ENCODE data around the gene PRRT2. TPM values are rescaled to one million over a fixed set of nuclear protein-coding genes. Genes with fewer than 3 reads are reported as not detected.

PRRT2 gene
- total RNA-seq, 1 experiment from 2014 or later, result 0.42 TPM

DNA sequence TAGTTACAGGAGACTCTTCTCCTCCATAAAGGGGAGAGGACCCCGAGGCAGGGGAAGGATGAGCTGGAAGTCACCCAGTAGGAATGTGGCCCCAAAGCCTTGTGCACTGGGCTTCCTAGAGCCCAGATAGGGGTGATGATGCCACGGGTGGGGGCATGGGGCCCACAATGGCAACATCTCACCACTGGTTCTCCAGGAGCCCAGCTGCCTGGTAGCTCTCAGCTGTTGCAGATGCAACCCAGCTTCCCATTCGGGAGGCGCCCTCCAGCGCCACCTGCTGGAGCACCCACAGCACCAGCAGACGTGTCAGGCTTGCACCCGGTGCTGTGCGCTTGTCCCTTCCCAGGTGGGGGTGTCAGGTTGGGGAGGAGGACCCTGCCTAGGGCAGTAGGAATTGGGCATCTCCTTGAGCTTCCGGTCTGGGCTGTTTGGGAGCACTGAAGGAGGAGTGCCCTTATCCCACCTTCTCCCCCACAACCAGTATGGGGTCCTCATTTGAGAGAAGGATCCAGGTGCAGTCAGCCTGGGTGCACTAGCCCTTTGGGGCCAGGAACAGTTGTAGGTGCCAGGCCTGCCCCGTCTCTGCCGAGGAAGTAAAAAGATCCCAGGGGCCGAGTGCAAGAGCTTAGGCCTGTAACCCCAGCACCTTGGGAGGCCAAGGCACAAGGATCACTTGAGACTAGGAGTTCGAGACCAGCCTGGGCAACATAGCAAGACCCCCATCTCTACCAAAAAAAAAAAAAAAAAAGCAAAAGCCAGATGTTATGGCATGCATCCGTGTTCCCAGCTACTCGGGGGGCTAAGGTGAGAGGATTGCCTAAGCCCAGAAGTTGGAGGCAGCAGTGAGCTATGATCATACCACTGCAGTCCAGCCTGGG lies 36.7 kb downstream of the PRRT2 start:
- peak; percentile 90 for TF ChIP-seq CTCF (IDR thresholded peaks at IDR 0.05; ENCODE audit: unreplicated experiment)
- BruUV-seq (replicated peaks), result no TSS peak
- H3K27ac Mint-ChIP-seq (ENCODE audit: low read depth, unreplicated experiment), result no peak overlapping the region
- H3K36me3 Mint-ChIP-seq (ENCODE audit: insufficient read depth, unreplicated experiment), result peaks cover 59% of the 10 kb centered on the region
- no peaks in the 10 kb centered on the region for H3K4me1 Mint-ChIP-seq (ENCODE audit: insufficient read depth, unreplicated experiment)
- ChIA-PET CTCF (interaction anchor here (0.5 to 4.5 kb wide), 26 partner anchors 8 to 922 kb away, joined by 3 to 52 read pairs (median 4); partner anchors contain the start of genes CDIPT and MVP), POLR2A (interaction anchor here (0.6 to 3.1 kb wide), 10 partner anchors 10 to 148 kb away, joined by 3 to 20 read pairs (median 3); partner anchors contain the start of genes MVP and PAGR1)
- H3K27me3 Mint-ChIP-seq (ENCODE audit: insufficient read depth, unreplicated experiment), result no peaks in the 10 kb centered on the region
- H3K9me3 Mint-ChIP-seq (ENCODE audit: unreplicated experiment), result no peaks in the 10 kb centered on the region
- intact Hi-C loops (cut with micrococcal nuclease), result loop anchor here (1.0 kb wide), 2 partner anchors 29 to 148 kb away; no protein-coding TSS in a partner anchor
- no peak overlapping the region for H3K4me3 Mint-ChIP-seq (ENCODE audit: unreplicated experiment)
- peak; percentile 73 for DNase-seq (ENCODE audit: unreplicated experiment)

DNA sequence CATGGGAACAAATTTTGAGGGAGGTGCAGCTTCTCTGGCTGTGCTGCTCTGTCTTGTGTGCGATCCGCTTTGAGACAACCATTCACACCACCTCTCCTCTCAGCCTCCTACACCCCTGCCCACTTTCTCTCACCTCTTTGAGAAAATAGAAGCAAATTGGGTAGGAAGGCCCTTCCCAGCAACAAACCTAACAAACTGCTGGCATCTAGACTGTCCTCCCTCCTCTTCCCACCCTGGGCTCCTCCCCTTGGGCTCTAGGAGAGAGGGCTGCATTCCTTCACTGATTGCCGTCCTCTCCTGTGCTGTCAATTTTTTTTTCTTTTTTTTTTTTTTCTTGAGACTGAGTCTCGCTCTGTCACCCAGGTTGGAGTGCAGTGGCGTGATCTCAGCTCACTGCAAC lies 37.5 kb downstream of the PRRT2 start:
- intact Hi-C loops (cut with micrococcal nuclease), result no loop called here
- no peaks in the 10 kb centered on the region for H3K27me3 Mint-ChIP-seq (ENCODE audit: insufficient read depth, unreplicated experiment)
- no TSS peak for BruUV-seq (replicated peaks)
- H3K4me1 Mint-ChIP-seq (ENCODE audit: insufficient read depth, unreplicated experiment), result no peaks in the 10 kb centered on the region
- ChIA-PET CTCF (interaction anchor here (0.5 to 4.5 kb wide), 14 partner anchors 10 to 170 kb away, joined by 3 to 52 read pairs (median 3); partner anchors contain the start of gene MVP), POLR2A (interaction anchor here (1.8 to 3.1 kb wide), 3 partner anchors 29 to 42 kb away, joined by 5 to 20 read pairs (median 9); partner anchors contain the start of genes MVP and PAGR1)
- peaks cover 61% of the 10 kb centered on the region for H3K36me3 Mint-ChIP-seq (ENCODE audit: insufficient read depth, unreplicated experiment)
- no peak overlapping the region for H3K27ac Mint-ChIP-seq (ENCODE audit: low read depth, unreplicated experiment)
- TF ChIP-seq CTCF (IDR thresholded peaks at IDR 0.05; ENCODE audit: unreplicated experiment), result no peak
- no peak for DNase-seq (ENCODE audit: unreplicated experiment)
- no peaks in the 10 kb centered on the region for H3K9me3 Mint-ChIP-seq (ENCODE audit: unreplicated experiment)
- H3K4me3 Mint-ChIP-seq (ENCODE audit: unreplicated experiment), result no peak overlapping the region

GRCh38 chr16:29850998-29851397 lies 39.0 kb downstream of the PRRT2 start:
- POLR2A ChIA-PET, result no interaction called here
- H3K4me1 Mint-ChIP-seq (ENCODE audit: insufficient read depth, unreplicated experiment), result no peaks in the 10 kb centered on the region
- DNase-seq (ENCODE audit: unreplicated experiment), result no peak
- intact Hi-C loops (cut with micrococcal nuclease), result no loop called here
- no peak overlapping the region for H3K4me3 Mint-ChIP-seq (ENCODE audit: unreplicated experiment)
- H3K36me3 Mint-ChIP-seq (ENCODE audit: insufficient read depth, unreplicated experiment), result peaks cover 53% of the 10 kb centered on the region
- no peaks in the 10 kb centered on the region for H3K9me3 Mint-ChIP-seq (ENCODE audit: unreplicated experiment)
- H3K27me3 Mint-ChIP-seq (ENCODE audit: insufficient read depth, unreplicated experiment), result no peaks in the 10 kb centered on the region
- no peak for TF ChIP-seq CTCF (IDR thresholded peaks at IDR 0.05; ENCODE audit: unreplicated experiment)
- CTCF ChIA-PET, result no interaction called here
- BruUV-seq (replicated peaks), result no TSS peak
- no peak overlapping the region for H3K27ac Mint-ChIP-seq (ENCODE audit: low read depth, unreplicated experiment)

DNA sequence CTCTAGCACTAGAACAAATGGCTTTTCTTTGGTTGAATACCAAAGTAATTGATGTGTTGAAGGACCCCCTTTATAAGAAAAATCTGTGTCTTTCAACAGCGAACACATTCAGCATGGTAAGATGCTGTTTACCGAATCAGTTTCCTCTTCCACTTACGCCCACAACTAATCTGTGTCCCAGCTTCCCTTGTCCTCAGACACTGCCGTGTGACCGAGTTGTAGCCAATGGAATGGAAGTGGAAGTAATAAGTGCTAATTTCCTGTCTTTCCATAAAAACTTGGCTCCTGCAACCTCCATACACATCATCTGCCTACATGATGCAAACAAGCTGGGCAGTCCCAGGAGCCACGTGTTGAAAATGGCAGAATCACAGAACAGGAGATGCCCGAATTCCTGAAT lies 40.7 kb downstream of the PRRT2 start:
- no peak overlapping the region for H3K27ac Mint-ChIP-seq (ENCODE audit: low read depth, unreplicated experiment)
- POLR2A ChIA-PET, result interaction anchor here (0.6 to 1.8 kb wide), 3 partner anchors 8 to 32 kb away, joined by 3 to 4 read pairs (median 3); partner anchors contain the start of gene MVP
- H3K27me3 Mint-ChIP-seq (ENCODE audit: insufficient read depth, unreplicated experiment), result no peaks in the 10 kb centered on the region
- CTCF ChIA-PET, result interaction anchor here (0.5 to 1.2 kb wide), 3 partner anchors 9 to 28 kb away, joined by 3 to 4 read pairs (median 3); no protein-coding TSS in a partner anchor
- H3K36me3 Mint-ChIP-seq (ENCODE audit: insufficient read depth, unreplicated experiment), result peaks cover 42% of the 10 kb centered on the region
- BruUV-seq (replicated peaks), result no TSS peak
- intact Hi-C loops (cut with micrococcal nuclease), result no loop called here
- DNase-seq (ENCODE audit: unreplicated experiment), result no peak
- TF ChIP-seq CTCF (IDR thresholded peaks at IDR 0.05; ENCODE audit: unreplicated experiment), result no peak
- H3K9me3 Mint-ChIP-seq (ENCODE audit: unreplicated experiment), result no peaks in the 10 kb centered on the region
- H3K4me3 Mint-ChIP-seq (ENCODE audit: unreplicated experiment), result no peak overlapping the region
- no peaks in the 10 kb centered on the region for H3K4me1 Mint-ChIP-seq (ENCODE audit: insufficient read depth, unreplicated experiment)

Data from MCF 10A (cell line).